G401 (cell line): ENCODE measurements around the gene ZNF25. TPM values are rescaled to one million over a fixed set of nuclear protein-coding genes. Genes with fewer than 3 reads are reported as not detected.
"Not testable (repeated sequence)": the region's sequence is repeated elsewhere in the genome, so short reads cannot be mapped to it uniquely, and the experiment has no call there.

Experiments used
- DNase-seq: peaks from one replicate; pipeline ENCODE4 v3.0.0-alpha.2; 2015; ENCODE audit warnings: low spot score
- in situ Hi-C: cut with HindIII; loops from 2 replicates; pipeline ENCODE4 v1.10.0; 2016; ENCODE audit warnings: low sequenced_read_pairs, mixed read lengths
- total RNA-seq: library from RNA; depleted of rRNA; stranded (reverse); fragments of >200 nt; shearing (Covaris generic); gene quantifications from 2 replicates; pipeline ENCODE4 v1.2.3, GENCODE V29; 2014; rRNA removed

Gene ZNF25
- total RNA-seq: 0.78 and 1.2 TPM in 2 replicates

GRCh38 chr10:37976091-37976879 lies at the start of gene ZNF25:
ZNF25 (minus strand) TSS chr10:37976647; CDS start chr10:37971722, 4,925 bp downstream.
- DNase-seq: peak; percentile 99
- in situ Hi-C loops: no loop called here

- in situ Hi-C loops: no loop called here
- DNase-seq: no peak
These were observed 48.8 kb upstream of the ZNF25 start for GRCh38 chr10:38025283-38025682.

- DNase-seq, in situ Hi-C loops: not testable (repeated sequence)
These were observed 42.7 kb upstream of the ZNF25 start for GRCh38 chr10:38019124-38019523.

- in situ Hi-C loops: no loop called here
- DNase-seq: no peak
These were observed 39.9 kb upstream of the ZNF25 start for GRCh38 chr10:38016354-38016753.

- DNase-seq: peak; percentile 95
- in situ Hi-C loops: no loop called here
These were observed 33.9 kb upstream of the ZNF25 start, which contains the start of gene ZNF33A for GRCh38 chr10:38010119-38010903. ZNF33A (plus strand) TSS chr10:38010675; CDS start chr10:38012342, 1,667 bp downstream.

- in situ Hi-C loops: no loop called here
- DNase-seq: no peak
These were observed 31.5 kb upstream of the ZNF25 start for GRCh38 chr10:38007991-38008390.

- DNase-seq: no peak
- in situ Hi-C loops: no loop called here
These were observed 31.1 kb upstream of the ZNF25 start for GRCh38 chr10:38007551-38007950.

GRCh38 chr10:38003588-38003987 lies 27.1 kb upstream of the ZNF25 start:
- no peak for DNase-seq
- in situ Hi-C loops: no loop called here

- in situ Hi-C loops: no loop called here
- no peak for DNase-seq
These were observed 26.6 kb upstream of the ZNF25 start for GRCh38 chr10:38003026-38003425.

- in situ Hi-C loops, DNase-seq: not testable (repeated sequence)
These were observed 24.0 kb upstream of the ZNF25 start for GRCh38 chr10:38000474-38000873.

GRCh38 chr10:37998920-37999319 lies 22.5 kb upstream of the ZNF25 start:
- in situ Hi-C loops, DNase-seq: not testable (repeated sequence)

- in situ Hi-C loops: no loop called here
- no peak for DNase-seq
These were observed 15.6 kb upstream of the ZNF25 start for GRCh38 chr10:37992083-37992482.

GRCh38 chr10:37991655-37992054 lies 15.2 kb upstream of the ZNF25 start:
- in situ Hi-C loops: no loop called here

GRCh38 chr10:37976880-37977203 lies 395 bp upstream of the ZNF25 start:
- in situ Hi-C loops: no loop called here
- no peak for DNase-seq

More at GRCh38 chr10:37991655-37992054, 15.2 kb upstream of the ZNF25 start:
- no peak for DNase-seq

GRCh38 chr10:37975401-37975991 lies 951 bp downstream of the ZNF25 start:
- in situ Hi-C loops: no loop called here
- DNase-seq: peak; percentile 47

- no peak for DNase-seq
- in situ Hi-C loops: no loop called here
These were observed 4.1 kb downstream of the ZNF25 start for GRCh38 chr10:37972396-37972795.

- in situ Hi-C loops: no loop called here
- no peak for DNase-seq
These were observed 11.4 kb downstream of the ZNF25 start for GRCh38 chr10:37965006-37965405.

GRCh38 chr10:37960591-37961137 lies 15.8 kb downstream of the ZNF25 start:
- in situ Hi-C loops: no loop called here

GRCh38 chr10:37957841-37958240 lies 18.6 kb downstream of the ZNF25 start:
- no peak for DNase-seq
- in situ Hi-C loops: no loop called here

More at GRCh38 chr10:37960591-37961137, 15.8 kb downstream of the ZNF25 start:
- no peak for DNase-seq

- in situ Hi-C loops: no loop called here
- no peak for DNase-seq
These were observed 23.5 kb downstream of the ZNF25 start for GRCh38 chr10:37952926-37953325.
